Right lobe of liver (tissue), 4 donors: ENCODE measurements around the gene ADIPOR2.

Experiments used
- CTCF ChIP-seq, 4 donors: fragments of 200-600 bp in 3 of 4; fragments of 450-650 bp in 1 of 4; IDR thresholded peaks; one replicate each; pipeline versions ENCODE4 v1.5.1 to v1.8.0; 2016 to 2022; ENCODE audit warnings: antibody characterized with exemption in 4 of 4, mild to moderate bottlenecking in 2 of 4
- POLR2A ChIP-seq: fragments of 450-650 bp; IDR thresholded peaks from one replicate; pipeline ENCODE4 v1.6.1; 2017; ENCODE audit warnings: antibody characterized with exemption, mild to moderate bottlenecking
- donor health status: DM: no; HTN: no; CAD: no.
- donor health status: DM: no; HTN: no; CAD: no.
- donor health status: DM: no; HTN: yes; CAD: no.

- TF ChIP-seq CTCF (IDR thresholded peaks at IDR 0.05): no peak
- no peak for TF ChIP-seq POLR2A
Measured at GRCh38 chr12:1833596-1834028, 142.7 kb downstream of the ADIPOR2 start.
